Subcutaneous abdominal adipose tissue (tissue), 5 donors: ENCODE measurements around the gene SP110.
"Not testable (repeated sequence)": the region's sequence is repeated elsewhere in the genome, so short reads cannot be mapped to it uniquely, and the experiment has no call there.

ENCODE experiments used
- H3K27ac ChIP-seq: one replicate; pipeline ENCODE4 v1.7.0; 2013; ENCODE audit warnings: low read depth, mild to moderate bottlenecking, inconsistent platforms, low read length, moderate library complexity
- H3K27me3 ChIP-seq, 5 donors: one replicate each; pipeline ENCODE4 v1.7.0; 2013; ENCODE audit warnings: low read length in 5 of 5, inconsistent platforms in 1 of 5; ENCODE audit not compliant: control insufficient read depth in 5 of 5, insufficient read depth in 4 of 5
- H3K36me3 ChIP-seq, 5 donors: one replicate each; pipeline ENCODE4 v1.7.0; 2013; ENCODE audit warnings: low read length in 5 of 5; ENCODE audit not compliant: control insufficient read depth in 5 of 5, insufficient read depth in 5 of 5
- H3K4me1 ChIP-seq, 5 donors: one replicate each; pipeline ENCODE4 v1.7.0; 2013; ENCODE audit warnings: low read length in 5 of 5, mild to moderate bottlenecking in 3 of 5, moderate library complexity in 1 of 5; ENCODE audit not compliant: control insufficient read depth in 5 of 5, insufficient read depth in 5 of 5
- H3K4me3 ChIP-seq, 5 donors: one replicate each; pipeline ENCODE4 v1.7.0; 2013; ENCODE audit warnings: low read length in 5 of 5, low read depth in 1 of 5
- H3K9ac ChIP-seq, 5 donors: one replicate each; pipeline ENCODE4 v1.7.0; 2013; ENCODE audit warnings: low read length in 5 of 5, mild to moderate bottlenecking in 4 of 5, moderate library complexity in 3 of 5
- H3K9me3 ChIP-seq, 5 donors: one replicate each; pipeline ENCODE4 v1.7.0; 2013; ENCODE audit warnings: low read length in 5 of 5; ENCODE audit not compliant: control insufficient read depth in 5 of 5
- donor health status: healthy.
- donor health status: healthy.
- donor health status: healthy.
- donor health status: healthy.
- donor health status: healthy.

SP110 gene

DNA sequence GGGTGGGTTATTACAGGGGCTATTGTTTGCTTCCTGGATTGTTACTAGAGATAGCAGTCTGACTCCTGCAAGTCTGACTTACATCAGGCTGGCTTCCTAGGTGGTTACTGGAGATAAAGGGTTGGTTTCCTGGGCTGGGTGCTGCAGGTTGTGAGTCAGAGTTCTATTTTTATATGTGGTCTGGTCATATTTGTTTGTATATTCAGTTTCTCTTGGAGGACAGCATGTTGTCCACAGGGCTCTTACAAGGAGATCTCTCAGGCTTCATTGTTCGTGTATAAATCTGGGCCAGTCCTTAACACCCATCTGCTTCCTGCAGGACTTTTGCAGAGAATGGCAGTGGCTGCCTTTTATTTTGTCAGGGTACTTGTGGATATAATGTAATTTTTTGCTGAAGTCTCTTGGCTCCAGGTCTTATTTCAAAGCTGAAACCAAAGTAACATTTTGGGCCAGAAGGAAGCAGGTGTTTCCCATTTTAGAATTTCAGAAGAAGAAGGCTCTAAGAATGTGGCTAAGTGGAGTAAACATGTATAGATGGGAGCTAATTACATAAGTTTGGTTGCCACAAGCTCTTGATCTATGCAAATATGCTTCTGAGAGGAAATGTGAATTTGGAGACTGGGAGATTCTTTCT is 85.2 kb downstream of the SP110 start:
- peaks cover 0 to 13% (median 0%) of the 10 kb centered on the region in 5 donors for H3K9me3 ChIP-seq
- no peaks in the 10 kb centered on the region for H3K36me3 ChIP-seq
- H3K27ac ChIP-seq = peak overlapping the region; percentile 17
- H3K27me3 ChIP-seq = no peaks in the 10 kb centered on the region
- no peak overlapping the region for H3K4me3 ChIP-seq
- H3K4me1 ChIP-seq = peaks cover 0 to 22% (median 11%) of the 10 kb centered on the region in 5 donors
- no peak overlapping the region for H3K9ac ChIP-seq

DNA sequence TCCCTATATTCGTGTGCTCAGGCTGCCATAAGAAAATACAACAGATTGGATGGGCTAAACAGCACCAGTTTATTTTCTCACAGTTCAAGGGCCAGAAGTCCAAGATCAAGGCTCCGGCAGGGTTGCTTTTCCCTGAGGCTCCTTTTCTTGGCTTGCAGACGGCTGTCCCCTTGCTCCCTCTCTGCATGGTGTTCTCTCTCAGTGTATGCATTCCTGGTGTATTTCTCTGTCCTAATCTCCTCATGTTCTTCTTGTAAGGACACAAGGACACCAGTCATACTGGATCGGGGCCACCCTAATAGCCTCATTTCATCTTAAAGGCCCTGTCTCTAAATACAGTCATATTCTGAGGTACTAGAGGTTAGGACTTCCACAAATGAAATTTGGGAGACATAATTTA is 88.4 kb downstream of the SP110 start:
- Histone ChIP-seq H3K4me3 (peak overlapping the region in 1 of 5 donors; percentile 2), H3K27me3 (no peaks in the 10 kb centered on the region), H3K9me3 (peaks cover 0 to 13% (median 0%) of the 10 kb centered on the region in 5 donors), H3K4me1 (peaks cover 2 to 50% (median 24%) of the 10 kb centered on the region in 5 donors), H3K9ac (peak overlapping the region in 3 of 5 donors; percentile 39 to 57 (median 43)), H3K27ac (peak overlapping the region; percentile 81), H3K36me3 (no peaks in the 10 kb centered on the region)

DNA sequence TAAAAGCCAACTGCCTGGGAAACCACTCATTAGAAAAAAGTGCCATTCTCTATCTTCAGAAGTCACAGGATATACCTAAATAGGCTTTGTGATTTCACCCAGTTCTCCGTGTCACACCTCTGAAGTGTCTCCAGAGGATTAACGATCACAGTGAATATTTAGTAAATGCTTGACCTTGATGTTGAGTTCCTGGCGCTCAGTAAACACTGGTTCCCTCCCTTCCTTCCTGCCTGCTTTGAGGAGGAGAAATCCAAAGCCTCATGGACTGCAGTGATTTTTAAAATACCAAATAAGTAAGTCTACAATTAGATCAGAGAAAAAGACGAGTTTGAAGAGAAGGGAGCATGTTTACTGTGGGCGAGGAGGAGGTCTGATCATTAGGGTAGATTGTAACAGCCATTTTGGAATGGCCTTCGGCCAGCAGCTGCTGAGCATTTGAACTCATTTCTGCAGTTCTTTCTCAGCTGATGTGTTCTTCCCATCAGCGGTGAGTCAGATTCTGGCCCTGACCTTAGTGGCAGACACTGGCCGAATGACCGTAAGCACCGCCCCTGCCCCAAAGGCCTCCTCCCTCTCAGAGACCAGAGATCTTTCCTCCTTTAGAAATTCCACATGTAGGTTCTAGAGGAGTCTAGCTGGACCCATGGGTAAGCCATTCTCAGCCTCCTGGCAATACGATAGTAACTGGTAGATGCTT is 89.0 kb downstream of the SP110 start:
- Histone ChIP-seq H3K9me3 (peaks cover 0 to 13% (median 0%) of the 10 kb centered on the region in 5 donors), H3K9ac (peak overlapping the region in 2 of 5 donors; percentile 39 to 57), H3K27me3 (no peaks in the 10 kb centered on the region), H3K36me3 (no peaks in the 10 kb centered on the region), H3K4me3 (peak overlapping the region in 1 of 5 donors; percentile 2), H3K4me1 (peaks cover 2 to 50% (median 24%) of the 10 kb centered on the region in 5 donors), H3K27ac (peak overlapping the region; percentile 81)

DNA sequence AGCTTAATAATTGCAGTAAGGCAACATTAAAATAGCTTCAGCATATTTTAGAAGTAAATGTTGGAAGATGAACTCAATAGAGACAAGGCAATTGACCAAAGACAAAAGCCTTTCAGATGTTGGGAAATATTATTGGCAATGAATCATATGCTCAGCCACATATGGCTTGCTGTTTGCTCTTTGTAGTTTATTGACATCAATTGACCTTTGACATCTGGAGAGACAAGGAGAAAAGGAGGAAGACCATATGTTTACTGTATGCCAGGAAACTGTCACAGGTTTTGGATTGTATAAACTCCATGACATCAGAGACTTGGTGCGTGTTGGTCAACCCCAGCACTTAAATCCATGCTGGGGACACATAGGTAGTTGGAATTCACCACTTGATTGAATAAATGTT is 90.4 kb downstream of the SP110 start:
- Histone ChIP-seq H3K27me3 (no peaks in the 10 kb centered on the region), H3K9ac (peak overlapping the region in 1 of 5 donors; percentile 23), H3K27ac (peak overlapping the region; percentile 75), H3K36me3 (no peaks in the 10 kb centered on the region), H3K4me1 (peaks cover 2 to 49% (median 24%) of the 10 kb centered on the region in 5 donors), H3K9me3 (peaks cover 0 to 13% (median 0%) of the 10 kb centered on the region in 5 donors), H3K4me3 (peak overlapping the region in 3 of 5 donors; percentile 24 to 56 (median 50))

DNA sequence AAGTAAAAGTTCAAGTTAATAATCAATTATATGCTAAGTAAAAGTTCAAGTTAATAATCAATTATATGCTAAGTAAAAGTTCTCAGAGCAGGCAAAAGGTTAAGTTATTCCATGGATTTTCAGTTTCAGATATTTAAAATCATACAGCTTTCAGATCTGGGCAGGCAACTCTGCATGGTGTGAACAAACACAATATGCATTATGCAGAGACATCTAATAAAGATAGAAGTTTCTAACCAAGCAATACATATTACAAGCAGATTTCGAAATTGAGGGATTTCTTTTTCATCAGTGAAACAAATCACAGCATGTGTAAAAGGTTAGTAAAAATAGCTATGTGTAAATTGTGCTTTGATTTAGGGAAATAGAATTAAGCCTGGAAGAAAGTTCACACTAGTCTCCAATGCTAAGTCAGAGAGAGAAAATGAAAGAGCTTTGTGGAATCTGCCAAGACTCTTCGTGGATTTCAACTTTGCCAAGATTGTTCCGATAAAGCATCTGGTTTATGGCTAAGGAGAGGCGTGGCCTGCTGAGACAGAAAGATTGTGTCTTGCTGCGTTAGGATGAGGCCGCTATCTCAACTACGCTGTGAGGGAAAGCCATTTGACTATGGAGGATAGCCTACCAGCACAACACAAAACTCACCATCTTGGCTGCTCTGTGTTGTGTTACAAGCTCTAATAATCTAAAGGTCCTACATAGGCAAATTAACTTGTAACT is 91.0 kb downstream of the SP110 start:
- H3K4me3 ChIP-seq = peak overlapping the region in 4 of 5 donors; percentile 16 to 56 (median 37)
- peak overlapping the region; percentile 75 for H3K27ac ChIP-seq
- no peaks in the 10 kb centered on the region for H3K36me3 ChIP-seq
- peaks cover 2 to 49% (median 24%) of the 10 kb centered on the region in 5 donors for H3K4me1 ChIP-seq
- H3K27me3 ChIP-seq = no peaks in the 10 kb centered on the region
- H3K9me3 ChIP-seq = peaks cover 0 to 7% (median 0%) of the 10 kb centered on the region in 5 donors
- H3K9ac ChIP-seq = peak overlapping the region in 2 of 5 donors; percentile 23 to 26

DNA sequence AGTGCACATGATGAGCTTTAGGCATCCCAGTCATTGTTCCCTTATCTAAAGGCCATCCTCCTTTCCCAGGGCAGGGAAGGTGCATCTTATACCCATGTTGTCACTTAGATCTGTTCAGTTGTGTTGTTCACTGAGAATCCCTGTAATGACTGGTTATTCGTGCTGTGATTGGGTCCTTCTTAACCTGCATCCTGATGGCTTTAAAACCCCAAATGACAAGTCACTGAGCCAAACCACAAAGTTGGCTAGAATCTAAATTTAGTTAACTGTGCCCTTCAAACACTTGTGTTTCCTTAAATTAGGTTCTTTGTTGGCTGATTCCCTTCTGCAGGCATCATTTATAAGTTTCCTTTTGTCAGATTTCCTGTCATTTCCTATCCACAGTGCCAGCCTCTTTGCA is 92.6 kb downstream of the SP110 start:
- H3K4me1 ChIP-seq = peaks cover 2 to 49% (median 24%) of the 10 kb centered on the region in 5 donors
- no peaks in the 10 kb centered on the region for H3K27me3 ChIP-seq
- H3K9me3 ChIP-seq = no peaks in the 10 kb centered on the region
- no peak overlapping the region for H3K4me3 ChIP-seq
- no peak overlapping the region for H3K9ac ChIP-seq
- no peaks in the 10 kb centered on the region for H3K36me3 ChIP-seq
- H3K27ac ChIP-seq = peak overlapping the region; percentile 7

DNA sequence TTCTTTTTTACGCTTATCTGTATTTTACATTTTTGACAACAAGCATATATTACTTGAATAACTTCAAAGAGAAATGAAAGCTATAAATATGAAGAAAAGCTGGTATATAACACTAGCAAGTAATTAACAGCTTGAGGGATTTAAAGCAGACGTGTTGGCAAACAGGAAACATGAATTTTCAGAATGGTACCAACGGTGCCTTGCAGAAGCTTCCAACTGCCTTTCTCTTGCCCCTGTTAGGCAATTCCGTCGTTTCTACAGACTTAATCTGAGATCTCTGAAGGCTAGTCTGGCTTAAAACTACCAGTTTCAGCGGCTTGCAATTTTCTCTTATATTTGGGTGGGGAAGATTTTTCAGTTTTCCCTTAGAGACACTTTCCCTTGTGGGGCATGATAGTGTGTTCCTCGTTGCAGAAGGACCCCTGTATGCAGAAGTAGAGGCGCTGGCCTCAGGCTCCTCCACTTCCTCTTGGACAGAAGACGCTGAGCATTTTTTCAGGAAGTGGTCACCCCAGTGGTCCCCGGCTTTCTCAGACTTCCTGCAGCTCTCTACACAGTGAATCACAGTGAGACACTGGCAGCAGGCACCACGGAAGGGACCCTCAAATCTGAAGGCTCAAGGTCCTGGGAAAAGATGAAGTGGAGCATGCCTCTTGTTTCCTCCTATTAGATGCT is 94.9 kb downstream of the SP110 start:
- Histone ChIP-seq H3K9me3 (peaks cover 0 to 5% (median 0%) of the 10 kb centered on the region in 5 donors), H3K9ac (no peak overlapping the region), H3K36me3 (no peaks in the 10 kb centered on the region), H3K4me3 (no peak overlapping the region), H3K4me1 (peaks cover 0 to 36% (median 13%) of the 10 kb centered on the region in 5 donors), H3K27ac (no peak overlapping the region), H3K27me3 (no peaks in the 10 kb centered on the region)

DNA sequence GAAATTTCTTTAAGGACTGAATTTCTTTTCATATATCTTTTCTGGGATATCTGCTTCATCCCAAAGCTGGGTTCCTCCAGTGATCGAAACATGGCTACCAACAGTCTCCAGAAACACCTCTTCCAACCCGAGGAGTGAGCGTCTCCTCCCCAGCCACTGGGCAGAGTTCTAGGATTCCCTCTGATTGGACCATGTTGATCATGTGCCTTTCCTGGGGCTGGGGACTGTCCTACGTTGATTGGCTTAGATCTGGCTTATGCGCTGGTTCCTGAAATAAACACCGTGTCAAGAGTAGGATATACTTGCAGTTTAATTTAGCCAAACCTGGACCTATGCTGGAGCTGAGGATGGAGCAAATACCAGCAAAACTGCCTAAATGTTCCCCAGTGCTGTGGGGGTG is 95.5 kb downstream of the SP110 start:
- no peak overlapping the region for H3K27ac ChIP-seq
- H3K36me3 ChIP-seq = no peaks in the 10 kb centered on the region
- no peak overlapping the region for H3K9ac ChIP-seq
- peaks cover 0 to 5% (median 0%) of the 10 kb centered on the region in 5 donors for H3K9me3 ChIP-seq
- H3K4me3 ChIP-seq = no peak overlapping the region
- H3K27me3 ChIP-seq = no peaks in the 10 kb centered on the region
- H3K4me1 ChIP-seq = peaks cover 0 to 32% (median 13%) of the 10 kb centered on the region in 5 donors

DNA sequence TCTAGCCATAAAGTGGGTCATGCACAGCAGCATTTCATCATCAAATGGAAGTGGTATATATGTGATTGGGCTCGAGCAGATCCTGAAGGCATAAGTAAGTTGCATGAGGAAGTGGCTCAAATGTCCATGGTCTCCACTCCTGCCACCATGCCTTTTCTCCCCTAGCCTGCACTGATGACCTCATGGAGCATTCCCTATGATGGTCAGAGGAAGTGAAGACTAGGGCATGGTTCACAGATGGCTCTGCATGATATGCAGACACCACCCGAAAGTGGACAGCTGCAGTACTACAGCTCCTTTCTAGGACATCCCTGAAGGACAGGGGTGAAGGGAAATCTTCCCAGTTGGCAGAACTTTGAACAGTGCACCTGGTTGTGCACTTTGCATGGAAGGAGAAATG is 99.4 kb downstream of the SP110 start:
- H3K4me1 ChIP-seq, H3K4me3 ChIP-seq, H3K27me3 ChIP-seq, H3K36me3 ChIP-seq, H3K9me3 ChIP-seq, H3K9ac ChIP-seq, H3K27ac ChIP-seq: not testable (repeated sequence)
